Adipocyte (in vitro differentiated cells): ENCODE data around the gene ITGB3.

Source experiments
- DNase-seq: peaks from one replicate; pipeline ENCODE4 v3.0.0-alpha.2; 2015; ENCODE audit warnings: low read depth
- H3K27me3 ChIP-seq: replicated peaks from 2 replicates; pipeline ENCODE4 v1.7.0; 2013; ENCODE audit warnings: mild to moderate bottlenecking, low read length, moderate library complexity; ENCODE audit not compliant: control insufficient read depth, insufficient read depth
- H3K36me3 ChIP-seq: 2 replicates; pipeline ENCODE4 v1.7.0; 2013; ENCODE audit warnings: low read length, mild to moderate bottlenecking, moderate library complexity; ENCODE audit not compliant: control insufficient read depth, insufficient read depth, severe bottlenecking
- H3K4me1 ChIP-seq: 2 replicates; pipeline ENCODE4 v1.7.0; 2013; ENCODE audit warnings: mild to moderate bottlenecking, low read length, moderate library complexity; ENCODE audit not compliant: control insufficient read depth, insufficient read depth
- H3K4me3 ChIP-seq: 2 replicates; pipeline ENCODE4 v1.7.0; 2013; ENCODE audit warnings: mild to moderate bottlenecking, low read length, moderate library complexity
- H3K9ac ChIP-seq: 2 replicates; pipeline ENCODE4 v1.7.0; 2013; ENCODE audit warnings: mild to moderate bottlenecking, low read length, moderate library complexity
- H3K9me3 ChIP-seq: 2 replicates; pipeline ENCODE4 v1.7.0; 2013; ENCODE audit warnings: mild to moderate bottlenecking, low read length, moderate library complexity; ENCODE audit not compliant: control insufficient read depth

Gene ITGB3

DNA sequence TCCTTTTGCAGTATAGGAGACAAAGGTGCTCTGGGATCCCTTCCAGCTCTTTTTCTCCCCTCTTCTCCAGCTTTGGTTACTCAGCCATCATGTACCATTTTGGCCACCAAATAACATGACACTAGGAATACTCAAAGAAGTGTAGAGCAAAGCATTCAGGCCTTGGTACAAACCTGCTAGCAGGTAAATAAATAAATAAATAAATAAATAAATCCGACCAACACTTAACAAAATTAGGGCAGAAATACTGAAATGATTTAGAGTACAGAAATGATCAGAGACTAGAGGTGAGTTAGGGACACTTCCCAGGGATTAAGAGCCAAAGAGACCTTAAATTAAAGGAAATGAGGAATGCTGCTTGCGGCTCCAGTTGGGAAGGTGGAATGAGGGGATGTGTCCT is 17.7 kb upstream of the ITGB3 start:
- Histone ChIP-seq H3K4me3 (no peak overlapping the region), H3K27me3 (no peaks in the 10 kb centered on the region), H3K4me1 (peaks cover 16% of the 10 kb centered on the region), H3K9ac (no peak overlapping the region), H3K36me3 (no peaks in the 10 kb centered on the region), H3K9me3 (peaks cover 7% of the 10 kb centered on the region)
- DNase-seq, result no peak

DNA sequence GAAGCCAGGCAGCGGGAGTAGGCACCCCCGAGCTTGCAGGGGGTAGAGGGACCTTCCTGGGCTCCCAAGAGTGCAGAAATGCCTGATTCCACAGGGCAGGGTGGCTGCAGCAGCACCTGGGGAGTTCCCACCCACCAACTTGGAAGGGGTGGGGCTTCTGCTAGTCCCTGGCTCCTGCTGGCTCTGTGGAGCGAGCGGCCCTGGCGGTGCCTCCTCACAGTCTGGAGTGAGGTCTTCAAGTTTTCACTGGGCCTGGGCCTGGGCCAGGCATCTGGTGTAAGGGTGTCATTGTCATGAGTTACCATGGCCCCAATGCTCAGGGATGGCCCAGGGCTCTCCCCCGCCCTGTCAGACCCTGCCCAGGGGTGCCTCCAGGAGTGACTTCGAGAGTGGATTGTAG is 15.8 kb upstream of the ITGB3 start:
- Histone ChIP-seq H3K9me3 (peaks cover 7% of the 10 kb centered on the region), H3K4me3 (no peak overlapping the region)

DNA sequence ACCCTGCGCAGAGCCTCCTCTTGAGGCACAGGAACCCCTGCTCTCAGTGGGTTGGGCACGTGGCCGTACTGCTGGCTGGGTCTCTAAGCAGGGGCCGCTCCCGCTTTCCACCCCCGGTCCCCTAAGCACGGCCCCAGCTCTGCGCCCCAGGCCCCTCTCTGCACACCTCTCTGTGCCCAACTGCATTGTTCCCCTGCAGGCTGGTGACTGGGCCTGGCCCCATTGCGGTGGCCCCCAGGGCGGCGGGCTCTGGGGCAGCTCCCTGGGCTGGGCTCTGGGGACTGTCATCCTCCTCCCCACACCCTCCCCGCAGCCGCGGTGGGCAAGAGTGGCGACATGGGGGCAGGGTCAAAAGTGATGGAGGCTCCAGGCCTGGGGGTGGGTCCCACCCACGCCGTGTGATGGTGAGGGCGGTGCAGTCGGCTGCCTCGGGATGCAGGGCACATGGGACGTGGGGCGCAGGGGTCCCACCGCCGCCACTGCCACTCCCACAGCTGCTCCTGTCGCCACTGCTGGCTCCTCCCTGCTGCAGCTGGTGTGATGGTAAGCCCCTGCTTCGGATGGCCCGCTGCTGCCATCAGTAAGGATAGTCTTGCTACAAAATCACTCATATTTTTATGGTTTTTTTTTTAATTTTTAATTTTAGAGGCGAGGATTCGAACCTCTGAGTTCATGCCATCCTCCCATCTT is 15.2 kb upstream of the ITGB3 start:
- Histone ChIP-seq H3K27me3 (no peaks in the 10 kb centered on the region), H3K9me3 (peaks cover 7% of the 10 kb centered on the region), H3K9ac (no peak overlapping the region), H3K4me1 (peaks cover 18% of the 10 kb centered on the region), H3K4me3 (no peak overlapping the region), H3K36me3 (no peaks in the 10 kb centered on the region)
- no peak for DNase-seq

More for the DNA sequence above, 15.8 kb upstream of the ITGB3 start:
- no peaks in the 10 kb centered on the region for H3K36me3 ChIP-seq
- DNase-seq, result no peak
- peaks cover 18% of the 10 kb centered on the region for H3K4me1 ChIP-seq
- H3K9ac ChIP-seq, result no peak overlapping the region
- H3K27me3 ChIP-seq, result no peaks in the 10 kb centered on the region

DNA sequence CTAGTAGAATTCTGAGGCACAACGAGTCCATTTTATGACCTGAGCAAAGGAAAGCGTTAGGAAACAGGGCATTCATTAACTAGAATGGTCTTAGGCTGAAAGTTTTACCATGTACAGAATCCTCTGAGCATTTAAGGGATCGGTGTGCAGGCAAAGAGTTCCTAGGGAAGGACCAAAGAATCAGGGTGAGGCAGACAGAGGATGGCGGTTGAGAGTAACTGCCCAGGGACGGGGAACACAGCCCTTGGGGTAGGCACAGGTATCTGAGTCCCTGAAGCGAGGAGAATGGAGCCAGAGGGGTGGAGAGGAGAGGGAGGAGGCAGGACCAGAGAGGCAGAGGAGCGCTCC is 14.0 kb upstream of the ITGB3 start:
- H3K9ac ChIP-seq, result peak overlapping the region; percentile 36
- H3K27me3 ChIP-seq, result no peaks in the 10 kb centered on the region
- peaks cover 7% of the 10 kb centered on the region for H3K9me3 ChIP-seq
- peaks cover 19% of the 10 kb centered on the region for H3K4me1 ChIP-seq
- no peaks in the 10 kb centered on the region for H3K36me3 ChIP-seq
- no peak for DNase-seq
- H3K4me3 ChIP-seq, result no peak overlapping the region

DNA sequence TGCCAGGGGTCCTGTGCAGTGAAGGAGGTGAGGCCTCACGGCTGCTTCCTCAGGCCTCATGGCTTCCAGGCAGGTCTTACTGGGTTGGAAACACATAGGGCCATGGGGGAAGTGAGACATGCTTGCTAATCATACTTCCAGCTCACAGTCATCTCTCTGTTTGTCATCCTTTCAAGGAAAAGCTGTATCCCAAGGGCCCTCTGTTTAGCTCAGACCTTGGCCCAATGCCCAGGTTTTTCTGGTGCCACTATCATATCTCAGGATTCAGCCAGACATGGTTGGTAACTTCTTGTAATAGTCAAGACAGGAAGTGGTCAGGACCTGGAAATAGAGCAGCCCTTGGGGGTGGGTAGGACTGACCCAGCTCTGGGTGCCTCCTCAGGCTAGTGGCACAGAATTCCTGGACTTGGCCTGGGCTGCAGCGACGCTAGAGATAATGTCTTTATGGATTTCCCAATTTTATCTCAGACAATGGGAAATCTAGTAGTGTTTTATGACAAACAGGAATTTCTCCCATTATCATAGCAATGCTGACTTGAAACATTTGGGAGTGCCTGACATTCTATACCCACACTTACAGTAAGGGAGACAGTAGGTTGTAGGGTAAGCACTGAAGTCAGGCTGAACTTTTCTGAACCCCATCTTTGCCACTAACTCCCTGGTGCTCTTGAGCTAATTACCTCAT is 13.5 kb upstream of the ITGB3 start:
- Histone ChIP-seq H3K9ac (peak overlapping the region; percentile 36), H3K9me3 (peaks cover 7% of the 10 kb centered on the region), H3K4me3 (no peak overlapping the region), H3K27me3 (no peaks in the 10 kb centered on the region), H3K4me1 (peaks cover 23% of the 10 kb centered on the region), H3K36me3 (no peaks in the 10 kb centered on the region)
- DNase-seq, result peak; percentile 78

DNA sequence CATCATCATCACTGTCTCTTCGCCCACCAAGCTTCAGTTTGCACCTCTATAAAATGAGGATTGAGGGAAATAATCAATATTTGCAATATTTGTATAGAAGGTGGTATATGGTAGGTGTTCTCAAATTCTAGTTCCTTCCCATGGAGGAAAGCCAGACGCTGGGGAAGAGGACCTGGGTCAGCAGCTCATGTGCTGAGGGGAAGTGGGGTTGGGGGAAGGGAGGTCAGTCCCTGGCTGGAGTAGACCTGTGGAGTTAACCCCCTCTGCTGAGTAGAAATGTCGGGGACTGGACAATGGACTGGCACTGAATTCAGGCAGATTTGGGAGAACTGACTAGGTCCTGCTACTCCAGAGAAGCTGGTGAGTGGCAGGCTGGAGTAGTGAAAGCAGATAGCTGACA is 12.8 kb upstream of the ITGB3 start:
- H3K4me1 ChIP-seq, result peaks cover 29% of the 10 kb centered on the region
- no peak overlapping the region for H3K9ac ChIP-seq
- DNase-seq, result no peak
- no peak overlapping the region for H3K4me3 ChIP-seq
- no peaks in the 10 kb centered on the region for H3K27me3 ChIP-seq
- H3K36me3 ChIP-seq, result no peaks in the 10 kb centered on the region
- H3K9me3 ChIP-seq, result peaks cover 7% of the 10 kb centered on the region

DNA sequence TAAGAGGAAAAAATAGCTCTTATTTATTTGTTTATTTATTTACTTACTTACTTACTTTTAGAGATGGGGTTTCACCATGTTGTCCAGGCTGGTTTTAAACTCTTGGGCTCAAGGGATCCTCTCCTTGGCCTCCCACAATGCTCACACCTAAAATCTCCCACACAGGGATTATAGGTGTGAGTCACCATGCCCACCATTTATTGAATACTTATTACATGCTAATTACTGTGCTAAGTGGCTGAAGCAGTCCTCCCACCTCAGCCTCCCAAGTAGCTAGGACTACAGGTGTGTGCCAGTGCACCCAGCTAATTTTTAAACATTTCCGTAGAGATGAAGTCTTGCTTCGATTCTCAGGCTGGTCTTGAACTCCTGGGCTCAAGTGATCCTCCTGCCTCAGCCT is 11.0 kb upstream of the ITGB3 start:
- no peaks in the 10 kb centered on the region for H3K9me3 ChIP-seq
- H3K4me3 ChIP-seq, result no peak overlapping the region
- H3K9ac ChIP-seq, result no peak overlapping the region
- no peak for DNase-seq
- no peaks in the 10 kb centered on the region for H3K27me3 ChIP-seq
- peaks cover 35% of the 10 kb centered on the region for H3K4me1 ChIP-seq
- no peaks in the 10 kb centered on the region for H3K36me3 ChIP-seq

DNA sequence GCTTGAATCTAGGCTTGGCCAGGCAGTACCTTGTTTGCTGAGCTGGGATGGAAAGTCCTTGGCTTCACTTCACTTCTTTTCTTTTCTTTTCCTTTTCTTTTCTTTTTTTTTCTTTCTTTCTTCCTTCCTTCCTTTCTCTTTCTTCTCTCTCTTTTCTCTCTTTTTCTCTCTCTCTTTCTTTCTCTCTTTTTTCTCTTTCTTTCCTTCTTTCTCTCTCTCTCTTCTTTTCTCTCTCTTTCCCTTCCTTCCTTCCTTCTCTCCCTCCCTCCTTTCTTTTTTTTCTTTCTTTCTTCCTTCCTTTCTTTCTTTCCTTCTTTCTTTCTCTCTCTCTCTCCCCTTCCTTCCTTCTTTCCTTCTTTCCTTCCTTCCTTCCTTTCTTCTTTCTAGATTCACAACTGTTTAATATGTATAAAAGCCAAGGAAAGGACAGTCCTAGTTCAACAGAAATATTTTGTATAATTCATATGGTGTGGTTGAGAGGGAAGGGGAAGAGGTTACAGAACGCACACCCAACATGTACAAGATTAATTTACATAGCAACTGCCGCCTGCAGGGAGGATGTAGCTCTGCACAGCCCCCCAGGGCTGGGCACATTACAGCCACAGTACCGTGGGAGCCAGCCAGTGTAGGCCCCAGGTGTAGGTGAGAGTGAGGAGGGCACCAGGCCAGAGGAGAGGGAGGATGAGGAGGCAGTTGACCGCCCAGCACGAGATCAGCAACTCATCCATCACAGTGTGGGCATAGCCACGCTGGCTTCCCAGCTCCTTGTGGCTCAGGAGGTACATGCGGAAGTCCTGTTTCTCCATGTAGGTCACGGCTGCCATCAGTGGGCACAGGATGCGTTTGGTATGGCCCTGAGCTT is 9.7 kb upstream of the ITGB3 start:
- no peak for DNase-seq
- Histone ChIP-seq H3K27me3 (no peaks in the 10 kb centered on the region), H3K9me3 (no peaks in the 10 kb centered on the region), H3K9ac (no peak overlapping the region), H3K4me1 (peaks cover 35% of the 10 kb centered on the region), H3K36me3 (no peaks in the 10 kb centered on the region), H3K4me3 (no peak overlapping the region)

DNA sequence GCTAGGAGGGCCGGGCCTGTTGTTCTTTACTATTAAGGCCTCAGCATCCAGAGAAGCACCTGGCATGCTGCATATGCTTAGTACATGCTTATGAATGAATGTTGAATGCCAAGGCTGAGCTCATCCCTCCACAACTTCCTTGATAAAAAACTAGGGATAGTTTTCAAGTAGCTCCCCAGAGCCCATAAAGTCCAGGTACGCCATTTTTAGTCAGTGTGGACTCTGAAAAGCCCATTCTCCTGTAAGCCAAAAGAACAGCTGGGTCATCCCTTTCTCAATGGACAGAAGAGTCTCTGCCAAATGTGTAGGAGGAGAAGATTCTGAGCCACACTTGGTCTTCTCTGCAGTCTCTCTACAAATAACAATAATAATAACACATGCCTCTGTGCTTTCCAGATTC is 8.9 kb upstream of the ITGB3 start:
- DNase-seq, result no peak
- peaks cover 30% of the 10 kb centered on the region for H3K4me1 ChIP-seq
- H3K4me3 ChIP-seq, result no peak overlapping the region
- H3K9ac ChIP-seq, result no peak overlapping the region
- H3K36me3 ChIP-seq, result no peaks in the 10 kb centered on the region
- no peaks in the 10 kb centered on the region for H3K9me3 ChIP-seq
- no peaks in the 10 kb centered on the region for H3K27me3 ChIP-seq

DNA sequence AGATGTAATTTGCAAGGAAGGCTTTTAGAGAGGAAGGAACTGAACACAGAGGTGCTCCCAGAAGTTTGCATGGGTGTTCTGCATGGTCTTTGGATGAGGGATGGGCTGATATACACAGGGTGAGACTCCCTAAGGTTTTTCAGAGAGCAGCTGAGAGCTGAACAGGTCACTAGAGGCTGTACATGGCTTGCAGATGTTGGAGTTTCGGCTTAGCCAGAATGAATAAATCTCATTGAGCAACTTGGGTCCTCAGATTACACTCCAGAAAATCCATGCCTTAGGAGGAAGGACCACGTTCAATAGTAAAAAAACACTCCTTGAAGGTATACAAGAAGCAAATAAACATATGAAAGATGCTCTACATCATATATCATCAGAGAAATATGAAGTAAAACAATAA is 7.5 kb upstream of the ITGB3 start:
- DNase-seq, result no peak
- Histone ChIP-seq H3K9ac (no peak overlapping the region), H3K27me3 (no peaks in the 10 kb centered on the region), H3K4me1 (peaks cover 17% of the 10 kb centered on the region), H3K9me3 (no peaks in the 10 kb centered on the region), H3K36me3 (no peaks in the 10 kb centered on the region), H3K4me3 (no peak overlapping the region)

DNA sequence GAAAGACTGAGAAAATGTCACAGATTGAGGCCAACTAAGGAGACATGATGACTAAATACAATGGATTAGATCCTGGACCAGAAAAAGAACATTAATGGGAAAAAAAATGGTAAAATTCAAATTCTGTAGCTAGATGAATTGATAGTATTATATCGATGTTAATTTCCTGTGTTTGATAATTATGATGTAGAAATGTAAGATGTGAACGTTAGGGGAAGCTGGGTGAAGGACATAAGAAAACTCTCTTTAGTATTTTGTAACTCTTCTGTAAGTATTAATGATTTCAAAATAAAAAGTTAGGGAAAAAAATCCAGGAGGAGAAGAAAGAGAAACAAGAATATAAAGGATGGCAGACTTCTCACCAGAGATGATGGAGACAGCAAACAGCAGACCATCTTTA is 2.8 kb upstream of the ITGB3 start:
- H3K9ac ChIP-seq, result no peak overlapping the region
- no peaks in the 10 kb centered on the region for H3K27me3 ChIP-seq
- DNase-seq, result no peak
- H3K4me3 ChIP-seq, result no peak overlapping the region
- H3K9me3 ChIP-seq, result no peaks in the 10 kb centered on the region
- no peaks in the 10 kb centered on the region for H3K36me3 ChIP-seq
- H3K4me1 ChIP-seq, result peaks cover 13% of the 10 kb centered on the region
